Duodenal mucosa (tissue), 2 donors: Measurements from ENCODE around the gene PLXNA4.

Source experiments
- H3K27ac ChIP-seq: one replicate; pipeline ENCODE4 v1.7.0; 2013; ENCODE audit warnings: low read depth, low read length
- H3K27me3 ChIP-seq, 2 donors: one replicate each; pipeline ENCODE4 v1.7.0; 2013; ENCODE audit warnings: low read length in 2 of 2, control low read depth in 1 of 2; ENCODE audit not compliant: insufficient read depth in 2 of 2, control insufficient read depth in 1 of 2
- H3K36me3 ChIP-seq, 2 donors: one replicate each; pipeline ENCODE4 v1.7.0; 2013; ENCODE audit warnings: low read length in 2 of 2, control low read depth in 1 of 2; ENCODE audit not compliant: insufficient read depth in 2 of 2, control insufficient read depth in 1 of 2
- H3K4me1 ChIP-seq, 2 donors: one replicate each; pipeline ENCODE4 v1.7.0; 2013; ENCODE audit warnings: low read length in 2 of 2, control low read depth in 1 of 2; ENCODE audit not compliant: insufficient read depth in 2 of 2, control insufficient read depth in 1 of 2
- H3K4me3 ChIP-seq, 2 donors: one replicate each; pipeline ENCODE4 v1.7.0; 2013; ENCODE audit warnings: low read length in 2 of 2, low read depth in 1 of 2
- H3K9ac ChIP-seq, 2 donors: one replicate each; pipeline ENCODE4 v1.7.0; 2013; ENCODE audit warnings: low read length in 2 of 2, low read depth in 1 of 2
- H3K9me3 ChIP-seq, 2 donors: one replicate each; pipeline ENCODE4 v1.7.0; 2013; ENCODE audit warnings: low read length in 2 of 2, control low read depth in 1 of 2; ENCODE audit not compliant: control insufficient read depth in 1 of 2

Gene PLXNA4

DNA sequence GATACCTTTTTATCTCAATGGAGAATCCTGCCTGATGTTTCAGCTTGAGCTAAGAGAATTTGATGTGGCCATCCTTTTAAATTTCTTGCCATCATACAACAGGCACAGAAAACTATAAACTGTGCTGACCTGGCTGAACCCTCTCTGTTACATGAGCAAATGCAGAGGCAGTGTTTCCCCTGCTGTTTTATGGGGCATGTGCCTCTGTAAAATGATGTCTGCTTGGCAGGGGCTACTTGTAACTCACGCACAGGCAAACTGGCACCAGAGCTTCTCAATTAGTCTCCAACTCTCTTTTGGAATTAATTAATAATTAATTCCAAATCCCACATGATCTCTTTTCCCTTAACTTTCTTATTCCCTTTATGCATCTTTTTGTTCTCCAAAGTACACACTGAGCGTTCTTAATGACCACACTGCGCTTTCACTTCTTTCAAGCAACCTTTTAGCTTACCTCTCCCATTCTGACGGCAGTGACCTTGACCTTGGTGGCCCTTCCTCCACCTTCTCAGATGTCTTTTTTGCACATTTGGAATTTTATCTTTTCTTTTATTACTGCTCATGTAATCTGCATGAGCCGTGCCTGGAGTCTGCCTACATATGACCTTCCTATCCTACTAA is 334.0 kb downstream of the PLXNA4 start:
- Histone ChIP-seq H3K27ac (no peak overlapping the region), H3K4me1 (no peaks in the 10 kb centered on the region), H3K4me3 (no peak overlapping the region), H3K9me3 (peaks cover 4 to 7% of the 10 kb centered on the region in 2 donors), H3K36me3 (no peaks in the 10 kb centered on the region), H3K27me3 (no peaks in the 10 kb centered on the region), H3K9ac (no peak overlapping the region)

DNA sequence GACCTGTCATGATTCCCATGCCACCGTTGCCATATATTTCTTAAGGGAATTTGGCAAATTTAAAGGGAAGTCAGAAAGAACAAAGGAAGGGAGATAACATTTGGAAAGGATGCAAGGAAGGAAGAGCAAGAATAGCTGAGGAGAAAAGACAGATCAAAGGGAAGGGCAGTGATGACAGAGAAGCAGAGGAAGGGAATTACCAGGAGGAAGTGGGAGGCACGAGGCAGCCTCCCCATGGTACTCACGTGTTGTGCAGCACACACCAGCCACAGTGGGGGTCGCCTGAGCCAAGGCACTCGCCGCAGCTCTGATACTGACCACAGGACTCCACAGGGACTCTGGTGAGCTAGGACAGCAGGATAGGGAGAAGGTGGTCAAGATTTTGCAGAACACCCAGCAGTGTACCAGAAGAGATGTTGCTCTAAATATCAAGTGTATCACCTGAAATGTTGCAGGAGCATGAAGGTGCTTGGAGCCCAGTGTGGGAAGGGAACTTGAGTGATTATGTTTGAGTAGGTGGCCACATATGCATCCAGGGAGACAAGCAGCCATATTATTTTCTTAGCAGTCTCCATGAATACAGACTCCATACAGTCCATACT is 335.3 kb downstream of the PLXNA4 start:
- H3K9me3 ChIP-seq = peaks cover 4 to 7% of the 10 kb centered on the region in 2 donors
- H3K27me3 ChIP-seq = no peaks in the 10 kb centered on the region
- H3K4me1 ChIP-seq = no peaks in the 10 kb centered on the region

DNA sequence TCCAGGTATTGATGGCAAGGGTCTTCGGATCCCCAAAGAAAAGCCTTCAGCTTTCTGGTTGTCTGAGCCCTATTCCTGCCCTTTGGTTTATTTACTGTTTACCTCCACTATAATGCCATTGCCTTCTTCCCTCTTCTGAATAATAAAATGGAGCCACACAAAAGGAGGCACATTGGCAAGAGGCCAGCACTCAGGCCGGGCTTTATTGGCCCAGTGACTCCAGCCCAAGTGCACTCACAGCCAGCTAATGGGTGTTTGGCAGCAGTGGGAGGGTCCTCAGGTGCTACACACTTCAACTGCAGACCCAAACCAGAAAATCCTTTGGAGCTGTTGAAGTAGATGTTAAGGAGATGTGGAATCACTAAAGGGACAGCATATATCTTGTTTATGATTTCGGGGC is 336.0 kb downstream of the PLXNA4 start:
- Histone ChIP-seq H3K27me3 (no peaks in the 10 kb centered on the region), H3K36me3 (no peaks in the 10 kb centered on the region), H3K9me3 (peaks cover 0 to under 1% of the 10 kb centered on the region in 2 donors), H3K4me1 (no peaks in the 10 kb centered on the region), H3K9ac (no peak overlapping the region), H3K4me3 (no peak overlapping the region), H3K27ac (no peak overlapping the region)

More for the DNA sequence above, 335.3 kb downstream of the PLXNA4 start:
- Histone ChIP-seq H3K36me3 (no peaks in the 10 kb centered on the region), H3K27ac (no peak overlapping the region), H3K9ac (no peak overlapping the region), H3K4me3 (no peak overlapping the region)

DNA sequence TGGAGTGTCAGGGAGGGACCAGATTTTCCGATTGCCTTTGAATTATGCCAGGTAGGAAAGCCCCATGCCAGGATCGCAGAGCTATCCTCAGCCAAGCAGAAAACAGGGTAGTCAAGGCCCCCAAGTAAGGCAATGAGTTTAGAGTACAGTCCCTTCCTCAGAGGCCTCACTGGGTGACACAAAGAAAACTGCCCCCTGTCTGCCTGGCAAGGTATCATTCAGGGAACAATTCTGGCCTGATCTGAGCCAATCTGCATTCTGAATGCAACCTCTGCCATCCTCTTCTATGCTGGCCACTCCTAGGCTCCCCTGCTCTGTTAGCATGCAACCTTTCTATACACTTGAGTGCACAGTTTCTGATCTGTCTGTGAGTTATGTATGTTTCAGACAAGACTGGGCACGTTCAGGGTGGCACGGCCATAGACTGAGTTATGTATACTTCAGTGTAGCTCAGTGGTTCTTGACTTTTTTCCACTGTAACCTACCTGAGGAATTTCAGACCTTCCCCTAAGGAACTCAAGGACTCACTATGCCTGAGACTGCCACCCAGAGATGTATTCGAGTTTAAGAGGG is 336.8 kb downstream of the PLXNA4 start:
- Histone ChIP-seq H3K4me1 (no peaks in the 10 kb centered on the region), H3K27me3 (no peaks in the 10 kb centered on the region), H3K27ac (no peak overlapping the region), H3K4me3 (no peak overlapping the region), H3K9ac (no peak overlapping the region), H3K9me3 (no peaks in the 10 kb centered on the region), H3K36me3 (no peaks in the 10 kb centered on the region)

DNA sequence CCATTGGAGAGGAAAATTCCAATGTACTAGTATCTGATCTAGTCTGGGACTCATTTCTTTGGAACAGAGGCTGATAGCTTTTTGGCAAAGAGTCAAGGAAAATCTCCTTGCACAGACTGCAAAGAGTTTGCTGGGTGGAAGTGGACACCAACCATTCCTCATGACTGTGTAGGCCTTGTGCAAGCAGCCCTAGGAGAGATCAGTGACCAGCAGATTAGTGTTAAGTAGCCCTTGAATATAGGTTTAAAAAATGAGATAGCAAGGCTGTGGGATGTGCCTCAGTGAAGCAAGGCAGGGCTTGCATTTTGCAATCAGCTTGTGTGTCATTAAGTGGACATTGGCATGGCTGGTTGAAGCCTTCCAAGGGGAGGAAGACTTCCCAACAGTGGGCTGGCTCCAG is 341.6 kb downstream of the PLXNA4 start:
- H3K27me3 ChIP-seq = no peaks in the 10 kb centered on the region
- H3K9ac ChIP-seq = no peak overlapping the region
- H3K4me3 ChIP-seq = no peak overlapping the region
- H3K27ac ChIP-seq = no peak overlapping the region
- H3K4me1 ChIP-seq = no peaks in the 10 kb centered on the region
- H3K36me3 ChIP-seq = no peaks in the 10 kb centered on the region
- no peaks in the 10 kb centered on the region for H3K9me3 ChIP-seq

DNA sequence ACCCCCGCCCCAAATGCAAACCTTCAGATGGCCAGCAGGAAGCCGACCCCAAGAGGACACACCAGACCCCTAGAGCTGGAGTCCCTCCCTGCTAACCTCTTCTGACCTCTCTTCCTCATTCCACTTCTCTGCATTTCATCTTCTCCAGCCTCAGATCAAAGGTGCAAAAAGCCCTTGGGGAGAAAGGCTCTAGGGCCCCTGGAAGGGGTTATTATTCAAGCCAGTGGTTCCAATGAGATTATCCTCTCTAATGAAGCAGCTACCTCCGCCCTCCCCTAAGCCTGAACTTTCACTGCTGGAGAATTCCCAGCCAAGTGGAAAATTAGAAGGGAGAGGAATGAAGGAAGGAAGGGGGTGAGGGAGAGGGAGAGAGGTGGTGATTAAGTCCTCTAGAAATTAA is 343.9 kb downstream of the PLXNA4 start:
- no peaks in the 10 kb centered on the region for H3K4me1 ChIP-seq
- no peak overlapping the region for H3K4me3 ChIP-seq
- no peak overlapping the region for H3K27ac ChIP-seq
- no peaks in the 10 kb centered on the region for H3K36me3 ChIP-seq
- no peaks in the 10 kb centered on the region for H3K27me3 ChIP-seq
- H3K9me3 ChIP-seq = no peaks in the 10 kb centered on the region
- H3K9ac ChIP-seq = no peak overlapping the region

DNA sequence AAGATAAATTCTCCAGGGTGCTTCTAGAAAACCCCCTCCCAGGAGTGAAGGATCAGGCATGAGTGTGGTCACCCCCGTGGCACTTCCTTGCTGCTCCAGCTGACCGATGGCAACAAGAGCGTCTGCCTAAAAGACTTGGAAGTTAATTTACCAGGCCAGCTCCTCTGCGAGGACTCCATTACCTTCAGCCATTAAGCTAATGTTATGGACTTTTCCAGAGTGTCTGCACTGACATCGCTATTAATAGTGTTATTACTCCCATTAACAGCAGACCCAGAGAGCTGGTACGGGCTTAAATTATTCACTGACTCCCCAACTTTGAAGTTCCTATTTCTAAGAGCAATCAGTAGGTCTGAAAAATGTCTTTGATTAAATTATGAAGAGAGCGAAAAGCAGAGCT is 345.8 kb downstream of the PLXNA4 start:
- H3K27ac ChIP-seq = no peak overlapping the region
- no peaks in the 10 kb centered on the region for H3K27me3 ChIP-seq
- no peaks in the 10 kb centered on the region for H3K9me3 ChIP-seq
- H3K36me3 ChIP-seq = no peaks in the 10 kb centered on the region
- H3K9ac ChIP-seq = no peak overlapping the region
- no peaks in the 10 kb centered on the region for H3K4me1 ChIP-seq
- no peak overlapping the region for H3K4me3 ChIP-seq

DNA sequence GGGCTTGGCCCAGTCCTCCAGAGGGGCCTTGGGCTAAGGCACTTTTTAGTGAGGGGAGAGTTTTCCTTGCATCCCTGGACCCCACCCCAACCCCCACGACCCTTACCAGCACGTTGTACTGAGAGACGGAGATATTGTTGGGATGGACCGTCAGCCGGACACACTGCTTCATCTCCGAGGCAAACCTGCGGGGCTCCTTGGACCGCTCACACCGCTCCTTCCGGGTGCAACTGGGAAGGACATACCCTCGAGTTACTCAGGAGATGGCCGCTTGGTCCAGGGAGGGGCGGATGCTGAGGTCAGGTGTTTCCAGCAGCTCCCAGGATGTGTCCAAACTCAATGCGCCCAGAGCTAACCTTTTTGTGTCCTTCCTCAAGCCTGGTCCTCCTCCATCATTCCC is 348.0 kb downstream of the PLXNA4 start:
- Histone ChIP-seq H3K9ac (no peak overlapping the region), H3K9me3 (no peaks in the 10 kb centered on the region), H3K4me1 (no peaks in the 10 kb centered on the region), H3K36me3 (no peaks in the 10 kb centered on the region), H3K27me3 (no peaks in the 10 kb centered on the region), H3K4me3 (no peak overlapping the region), H3K27ac (no peak overlapping the region)

DNA sequence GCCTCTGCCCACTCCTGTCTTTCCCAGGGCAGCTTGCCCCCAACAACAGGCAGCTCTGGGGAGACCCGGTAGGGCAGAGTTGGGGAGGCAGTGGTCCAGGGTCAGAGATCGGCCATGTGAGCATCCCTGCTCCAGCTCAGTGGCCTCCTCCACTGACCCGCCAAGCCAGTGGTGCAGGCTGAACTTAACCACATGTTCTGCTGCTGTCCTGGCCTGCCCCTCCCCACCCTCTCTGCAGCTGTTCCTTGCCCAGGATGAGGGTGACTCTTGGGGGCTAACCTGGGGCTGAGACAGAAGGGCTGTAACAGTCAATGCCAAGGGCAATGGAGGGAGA is 349.3 kb downstream of the PLXNA4 start:
- no peaks in the 10 kb centered on the region for H3K27me3 ChIP-seq
- no peak overlapping the region for H3K27ac ChIP-seq
- H3K9ac ChIP-seq = no peak overlapping the region
- no peaks in the 10 kb centered on the region for H3K4me1 ChIP-seq
- H3K9me3 ChIP-seq = no peaks in the 10 kb centered on the region
- no peaks in the 10 kb centered on the region for H3K36me3 ChIP-seq
- H3K4me3 ChIP-seq = no peak overlapping the region

DNA sequence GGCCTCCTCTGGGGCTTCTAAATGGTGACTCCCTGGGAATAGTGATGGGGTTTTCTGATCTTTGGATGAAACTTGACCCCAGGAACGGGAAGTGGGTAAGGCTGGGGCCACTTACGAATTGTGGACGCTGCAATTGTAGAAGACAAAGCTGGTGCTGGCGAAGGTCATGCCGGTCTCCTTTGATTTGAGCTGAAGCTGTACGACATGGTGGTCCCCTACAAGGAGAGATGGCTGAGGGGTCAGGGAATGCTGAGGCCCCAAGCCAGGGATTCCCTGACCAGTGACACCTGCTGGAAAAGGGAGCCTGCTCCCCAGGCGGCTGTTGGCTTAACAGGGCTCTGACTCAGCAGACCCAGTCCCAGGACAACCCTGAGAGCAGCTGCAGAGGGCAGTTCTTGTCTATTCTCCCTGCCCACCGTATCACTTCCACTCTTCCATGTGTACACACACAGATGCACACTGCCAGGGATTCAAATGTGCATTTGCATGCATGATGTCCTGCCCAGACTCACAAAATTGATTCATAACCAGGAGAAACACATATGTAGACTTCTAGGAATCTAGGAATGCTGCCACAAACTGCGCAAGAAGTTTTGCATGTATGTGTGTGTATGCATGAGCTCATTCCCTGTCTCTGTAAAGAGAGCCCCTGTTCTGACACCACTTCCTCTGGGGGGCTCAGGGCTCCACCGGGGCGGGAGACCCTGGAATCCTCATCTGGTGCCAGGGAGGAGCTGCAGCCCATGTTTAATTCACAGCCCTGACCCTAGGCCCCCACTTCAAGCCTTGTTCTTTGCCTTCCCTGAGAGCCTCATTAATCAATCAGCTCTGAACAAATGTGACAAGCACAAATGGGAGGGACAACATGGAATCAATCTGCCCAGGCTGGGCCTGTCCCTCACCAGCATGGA is 350.0 kb downstream of the PLXNA4 start:
- Histone ChIP-seq H3K4me1 (no peaks in the 10 kb centered on the region), H3K9ac (no peak overlapping the region), H3K9me3 (no peaks in the 10 kb centered on the region), H3K27me3 (no peaks in the 10 kb centered on the region), H3K4me3 (no peak overlapping the region), H3K36me3 (no peaks in the 10 kb centered on the region), H3K27ac (no peak overlapping the region)
